Measurements from ENCODE around the gene ZKSCAN8.

The ZKSCAN8 gene

GRCh38 chr6:28207510-28208110 is 65.9 kb downstream of the ZKSCAN8 start:
- DNase-seq: no peak

- no peak for DNase-seq
Observed at GRCh38 chr6:28208111-28208659, 66.5 kb downstream of the ZKSCAN8 start.
